HL-60/S4 treated with retinoic acid at 250 ng/mL for 4 days and 3 days (cell line): ENCODE data around the gene BPIFB6.
"Not testable (repeated sequence)": the region's sequence is repeated elsewhere in the genome, so short reads cannot be mapped to it uniquely, and the experiment has no call there.

Source experiments
- in situ Hi-C: fragments of 300-500 bp; cut with MboI; formaldehyde crosslinking; loops from 2 replicates; pipeline ENCODE4 v1.7.0; 2022; ENCODE audit warnings: low sequenced_read_pairs

The BPIFB6 gene

DNA sequence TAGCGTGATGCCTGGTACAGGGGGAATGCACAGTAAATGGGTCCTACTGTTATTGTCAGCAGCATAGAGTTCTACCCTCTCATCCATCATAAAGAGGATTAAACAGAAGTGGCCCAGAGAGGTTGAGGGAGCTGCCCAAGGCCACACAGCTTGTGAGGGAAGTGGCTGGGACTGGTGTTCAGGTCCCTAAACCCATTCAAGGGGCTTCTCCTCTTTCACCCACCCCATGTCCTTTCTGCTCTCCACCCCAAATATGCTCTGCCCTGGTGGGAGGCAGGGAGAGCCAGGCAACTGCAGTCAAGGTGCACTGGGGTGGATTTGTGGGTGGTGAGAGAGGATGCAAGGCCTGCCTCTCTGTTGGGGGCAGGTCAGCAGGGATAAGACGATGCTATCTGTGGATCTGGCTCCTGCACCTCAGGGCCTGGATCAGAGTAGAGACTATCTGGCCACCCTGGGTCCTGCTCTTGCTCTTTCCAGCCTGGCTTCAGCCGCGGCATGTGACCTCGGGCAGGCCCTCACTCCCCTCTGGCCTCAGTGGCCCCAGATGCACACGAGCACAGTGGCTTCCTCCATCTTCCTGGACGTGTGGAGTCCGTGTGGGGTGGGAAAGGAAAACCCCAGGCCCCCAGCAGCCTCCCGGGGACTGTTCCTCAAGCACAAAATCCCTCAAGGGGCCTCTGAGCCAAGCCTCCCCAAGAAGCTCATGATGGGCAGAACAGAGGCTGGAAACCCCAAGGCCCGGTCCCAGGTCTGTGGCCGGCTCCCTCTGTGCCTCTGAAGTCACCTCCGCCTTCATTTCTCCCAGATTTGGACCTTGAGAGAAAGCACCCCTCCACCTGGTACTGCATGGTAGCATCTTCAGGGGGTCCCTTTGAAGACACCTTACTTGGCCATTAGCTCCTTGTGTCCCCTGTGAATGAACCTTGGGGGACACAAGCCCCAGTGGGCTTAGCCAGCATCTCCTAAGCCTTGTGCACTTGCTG is 3.4 kb upstream of the BPIFB6 start:
- in situ Hi-C loops, result no loop called here

DNA sequence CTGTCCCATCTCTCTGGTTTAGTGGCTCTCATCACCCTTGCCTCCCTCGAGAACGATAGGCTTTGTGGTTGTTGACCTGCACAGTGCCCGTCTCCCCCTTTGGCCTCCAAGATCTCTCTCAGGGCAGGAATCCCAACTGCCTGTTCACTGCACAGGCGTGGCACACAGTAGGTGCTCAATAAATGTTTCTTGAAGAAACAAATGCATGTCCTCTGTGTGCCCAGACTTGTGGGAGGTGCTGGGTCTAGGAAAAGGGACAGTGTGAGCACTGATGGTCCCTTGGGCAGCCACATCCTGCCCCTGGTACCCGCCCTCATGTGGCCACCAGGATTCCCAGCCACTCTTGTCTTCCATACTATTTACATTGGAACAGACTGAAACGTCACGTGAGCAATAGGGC is 2.6 kb upstream of the BPIFB6 start:
- in situ Hi-C loops, result no loop called here

DNA sequence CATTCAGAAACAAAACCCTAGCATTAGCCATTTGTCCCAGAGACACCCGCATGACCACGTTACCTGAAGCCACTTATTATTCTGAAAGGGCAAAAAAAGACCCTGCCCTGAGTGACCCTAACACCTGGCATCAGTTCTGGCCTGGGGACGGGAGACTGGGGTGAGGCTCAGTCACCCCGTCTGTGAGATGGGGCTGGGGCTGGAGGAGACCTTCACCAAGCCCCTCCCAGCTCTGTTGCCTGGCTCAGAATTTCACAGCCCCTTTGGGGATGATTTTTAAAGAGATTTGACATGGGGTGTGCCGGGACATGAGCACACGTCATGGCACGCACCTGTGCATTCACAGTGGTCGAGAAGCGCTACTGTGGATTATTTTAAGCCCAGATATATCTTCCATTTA is 1.4 kb upstream of the BPIFB6 start:
- in situ Hi-C loops, result no loop called here

DNA sequence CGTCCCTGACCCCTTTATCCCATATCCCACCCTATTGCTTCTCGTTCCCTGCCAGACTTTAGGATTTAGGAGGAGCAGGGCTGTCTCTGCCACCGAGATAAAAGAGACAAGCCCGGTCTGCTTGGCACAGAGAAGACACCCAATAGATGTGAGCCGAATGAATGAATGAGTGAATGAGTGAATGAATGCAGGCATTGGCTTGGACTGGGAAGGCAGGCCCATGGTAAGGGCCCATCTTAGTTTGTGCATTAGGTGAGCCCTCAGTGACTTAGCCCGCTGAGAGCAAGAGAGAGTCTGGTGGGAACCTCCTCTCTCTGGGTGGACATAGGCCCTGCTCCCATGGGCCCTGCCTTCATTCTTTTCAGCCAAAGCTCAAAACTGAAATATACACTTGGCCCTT is 879 bp upstream of the BPIFB6 start:
- in situ Hi-C loops, result no loop called here

DNA sequence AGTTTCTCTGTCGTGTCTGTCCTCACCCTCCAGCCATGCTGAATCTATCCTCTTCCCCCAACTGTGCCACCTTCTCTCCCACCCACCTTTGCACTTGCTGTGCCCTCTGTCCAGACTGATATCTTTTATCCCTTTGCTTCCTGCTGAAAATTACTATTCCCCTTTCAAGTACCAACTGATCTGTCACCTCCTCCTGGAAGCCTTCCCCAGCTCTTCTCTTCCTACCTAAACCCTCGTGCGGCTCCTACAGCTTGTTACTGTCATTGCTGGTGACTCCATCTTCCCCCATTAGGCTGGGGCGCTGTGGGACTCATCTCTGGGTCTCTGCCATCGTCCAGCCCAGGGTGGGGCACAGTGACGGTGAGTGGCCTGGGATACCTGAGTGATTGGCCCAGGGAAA is 1.1 kb downstream of the BPIFB6 start:
- in situ Hi-C loops, result no loop called here

DNA sequence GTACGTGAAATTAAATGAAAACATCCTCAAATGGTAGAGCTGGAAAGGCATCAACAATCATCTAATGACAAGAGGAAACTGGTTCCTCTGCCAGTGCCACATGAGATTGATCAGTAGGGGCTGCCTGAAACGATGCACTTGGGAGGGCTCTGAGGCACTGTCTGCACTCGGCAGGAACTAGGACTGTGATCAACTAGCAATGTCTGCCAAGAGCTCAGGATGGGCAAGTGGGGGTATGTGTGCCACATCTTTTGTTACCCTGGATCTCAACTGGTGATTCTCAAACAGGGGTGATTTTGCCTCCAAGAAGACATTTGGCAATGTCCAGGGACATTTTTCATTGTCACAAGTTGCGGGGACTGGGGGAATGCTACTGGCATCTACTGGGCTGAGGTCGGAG is 1.9 kb downstream of the BPIFB6 start:
- in situ Hi-C loops, result no loop called here

DNA sequence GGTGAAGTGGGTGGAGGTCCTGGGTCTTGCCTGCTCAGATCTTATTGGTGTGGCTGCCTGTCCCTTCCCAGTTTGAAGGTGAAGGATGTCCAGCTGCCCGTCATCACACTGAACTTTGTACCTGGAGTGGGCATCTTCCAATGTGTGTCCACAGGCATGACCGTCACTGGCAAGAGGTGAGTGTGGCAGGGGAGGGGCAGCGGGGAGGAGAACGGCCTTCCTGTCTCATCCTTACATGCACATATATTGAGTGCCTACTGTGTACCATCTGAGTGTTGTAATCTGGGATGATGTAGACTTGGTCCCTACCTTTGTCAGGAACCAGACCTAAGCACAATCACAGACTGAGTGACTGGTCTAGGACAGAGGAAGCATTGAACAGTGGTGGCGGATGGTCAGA is 2.7 kb downstream of the BPIFB6 start:
- in situ Hi-C loops, result no loop called here

DNA sequence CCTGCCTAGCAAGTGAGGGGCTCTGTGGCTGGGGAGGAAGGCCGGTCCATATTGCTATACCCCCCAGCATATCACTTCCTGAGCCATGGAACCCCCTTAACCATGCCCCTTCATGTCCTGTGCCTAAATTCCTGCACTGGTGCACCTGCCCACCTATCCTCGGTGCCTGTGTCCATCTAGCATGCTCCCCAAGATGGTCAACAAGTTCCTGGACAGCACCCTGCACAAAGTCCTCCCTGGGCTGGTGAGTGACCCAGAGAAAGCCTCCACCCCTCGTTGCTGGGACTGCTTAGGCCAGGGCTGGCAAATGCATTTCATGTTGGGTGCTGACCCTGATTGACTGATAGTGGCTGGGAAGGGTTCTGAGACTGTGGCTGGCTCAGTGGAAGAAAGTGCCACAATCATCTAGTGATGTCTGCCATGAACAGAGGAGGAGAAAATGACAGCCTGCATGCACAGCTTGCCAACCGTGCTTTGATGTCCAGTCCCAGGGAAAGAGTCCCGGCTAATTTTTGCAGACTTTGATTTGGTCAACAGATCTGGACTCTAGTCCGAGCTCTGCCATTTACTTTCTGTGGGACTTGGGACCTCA is 3.5 kb downstream of the BPIFB6 start:
- in situ Hi-C loops, result no loop called here

DNA sequence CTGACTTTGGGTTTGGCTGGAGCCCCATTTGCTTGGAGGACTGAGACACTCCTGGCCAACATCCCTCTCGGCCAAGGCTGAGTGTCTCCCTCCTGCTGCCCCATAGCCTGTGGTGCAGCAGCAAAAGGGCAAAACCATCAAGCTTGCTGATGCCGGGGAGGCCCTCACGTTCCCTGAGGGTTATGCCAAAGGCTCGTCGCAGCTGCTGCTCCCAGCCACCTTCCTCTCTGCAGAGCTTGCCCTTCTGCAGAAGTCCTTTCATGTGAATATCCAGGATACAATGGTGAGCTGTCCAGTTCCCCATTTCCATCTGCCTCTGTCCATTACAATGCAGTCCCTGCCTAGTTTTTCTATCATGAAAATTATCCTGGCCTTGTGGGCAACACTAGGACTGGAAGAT is 6.0 kb downstream of the BPIFB6 start:
- in situ Hi-C loops, result no loop called here

DNA sequence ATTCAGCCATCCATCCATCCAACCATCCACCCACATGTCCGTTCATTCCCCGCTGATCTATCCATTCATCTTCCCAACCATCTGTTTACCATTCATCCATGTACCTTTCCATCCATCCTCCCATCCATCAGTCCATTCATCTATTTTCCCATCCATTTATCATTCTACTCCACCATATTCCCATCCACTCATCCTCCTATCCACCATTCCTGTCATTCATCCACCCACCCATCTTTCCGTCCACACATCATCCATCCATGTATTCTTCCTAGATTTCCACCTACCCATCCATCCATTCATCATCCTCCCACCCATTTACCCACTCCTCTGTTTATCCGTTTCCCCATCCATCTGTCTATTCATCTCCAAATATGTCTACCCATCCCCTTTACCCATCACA is 6.8 kb downstream of the BPIFB6 start:
- in situ Hi-C loops, result no loop called here

DNA sequence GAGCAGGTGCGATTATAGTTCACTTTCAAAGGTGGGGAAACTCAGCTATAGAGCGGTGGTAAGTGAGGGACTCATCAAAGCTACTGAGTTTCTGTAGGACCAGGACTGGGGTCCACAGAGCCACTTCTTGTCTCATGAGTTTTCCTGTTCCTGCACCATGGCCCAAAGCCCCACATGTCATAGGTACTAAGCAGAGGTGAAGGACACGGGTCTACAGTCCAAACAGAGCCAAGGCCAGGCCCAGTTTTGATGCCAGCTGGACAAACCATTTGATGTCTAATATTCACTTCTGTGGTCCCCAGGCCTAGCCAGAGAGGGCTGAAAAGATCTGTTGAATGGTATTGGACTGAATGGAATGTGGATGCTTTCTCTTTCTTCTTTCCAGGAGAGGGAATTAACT is 11.0 kb downstream of the BPIFB6 start:
- in situ Hi-C loops, result no loop called here

DNA sequence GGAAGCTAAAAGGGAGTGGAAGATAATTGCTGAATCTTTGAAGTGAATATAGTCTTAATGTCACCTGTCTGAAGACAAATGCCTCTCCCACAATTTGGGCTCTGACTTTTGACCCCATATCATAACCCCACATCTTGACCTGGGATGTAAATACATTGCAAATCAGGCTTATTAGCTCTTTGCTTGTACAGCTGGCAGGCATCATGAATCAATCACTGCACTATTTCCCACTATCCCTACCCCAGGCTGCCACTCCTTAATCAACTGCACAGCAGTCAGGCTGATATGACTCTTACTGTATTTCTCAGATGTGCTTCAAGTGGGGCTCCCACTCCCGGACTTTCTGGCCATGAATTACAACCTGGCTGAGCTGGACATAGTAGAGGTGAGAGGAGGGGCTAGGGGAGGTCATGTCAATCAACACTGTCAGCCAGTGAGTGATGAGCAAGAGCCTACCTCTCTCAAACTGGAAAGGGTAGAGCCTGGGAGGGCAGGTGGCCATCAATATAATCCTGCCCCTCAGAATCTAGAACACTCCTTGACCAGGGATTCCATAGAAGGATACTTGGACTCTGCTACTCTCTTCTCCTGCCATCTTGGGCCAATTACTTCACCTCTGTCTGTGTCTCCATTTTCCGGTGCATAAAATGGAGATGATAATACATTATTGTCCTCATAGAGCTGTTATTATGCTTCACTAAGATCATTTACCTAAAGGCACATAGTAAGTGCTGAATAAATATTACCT is 11.7 kb downstream of the BPIFB6 start:
- in situ Hi-C loops, result no loop called here

DNA sequence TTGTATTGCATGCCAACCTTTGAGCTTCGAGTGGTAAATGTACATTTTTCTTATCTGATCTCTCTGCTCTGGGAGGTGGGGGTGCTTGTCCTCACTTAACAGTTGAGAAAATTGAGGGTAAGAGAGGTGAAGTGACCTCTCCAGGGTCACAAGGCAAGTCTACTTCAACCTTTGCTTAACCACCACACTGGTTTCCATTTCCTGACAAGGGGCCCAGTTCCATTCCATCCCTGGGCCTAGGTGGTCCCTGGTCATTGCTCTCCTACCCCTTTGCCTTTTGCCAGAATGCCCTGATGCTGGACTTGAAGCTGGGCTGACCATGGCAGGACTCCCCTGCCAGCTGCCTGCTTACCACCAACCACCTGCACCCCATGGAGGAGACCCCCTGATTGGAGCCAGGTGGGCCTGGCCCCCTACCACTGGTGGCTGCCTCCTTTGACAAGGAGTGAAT is 12.3 kb downstream of the BPIFB6 start:
- in situ Hi-C loops, result no loop called here

DNA sequence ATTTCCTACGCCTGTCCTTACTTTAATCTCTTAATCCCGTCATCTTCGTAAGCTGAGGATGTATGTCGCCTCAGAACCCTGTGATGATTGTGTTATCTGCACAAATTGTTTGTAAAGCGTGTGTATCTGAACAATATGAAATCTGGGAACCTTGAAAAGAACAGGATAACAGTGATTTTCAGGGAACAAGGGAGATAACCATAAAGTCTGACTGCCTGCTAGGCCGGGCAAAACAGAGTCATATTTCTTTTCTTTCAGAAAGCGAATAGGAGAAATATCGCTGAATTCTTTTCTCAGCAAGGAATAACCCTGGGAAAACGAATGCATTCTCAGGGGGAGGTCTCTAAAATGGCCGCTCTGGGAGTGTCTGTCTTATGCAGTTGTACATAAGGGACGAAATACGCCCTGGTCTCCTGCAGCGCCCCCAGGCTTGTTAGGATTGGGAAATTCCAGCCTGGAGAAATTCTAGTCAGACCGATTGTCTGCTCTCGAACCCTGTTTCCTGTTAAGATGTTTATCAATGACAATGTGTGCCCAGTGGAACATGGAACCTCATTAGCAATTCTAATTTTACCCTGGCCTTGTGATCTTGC is 13.8 kb downstream of the BPIFB6 start:
- in situ Hi-C loops, result not testable (repeated sequence)

DNA sequence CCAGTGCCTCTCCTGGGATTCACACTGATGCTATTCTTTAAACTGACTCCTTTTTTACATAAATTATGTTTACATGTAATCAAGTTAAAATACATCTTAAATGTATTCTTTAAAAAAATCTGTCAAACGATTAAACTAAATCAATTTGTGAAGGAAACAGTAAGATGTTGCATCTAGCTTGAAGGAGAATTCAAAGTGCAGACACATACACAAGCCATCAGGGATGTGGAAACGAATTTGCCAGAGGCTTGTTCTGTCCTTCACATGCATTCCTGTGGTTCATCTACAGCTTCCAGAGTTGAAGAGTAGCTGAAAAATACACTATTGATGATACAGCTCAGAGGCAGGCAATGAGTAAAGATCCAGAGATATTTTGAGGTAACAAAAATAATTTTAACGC is 15.0 kb downstream of the BPIFB6 start:
- in situ Hi-C loops, result no loop called here

DNA sequence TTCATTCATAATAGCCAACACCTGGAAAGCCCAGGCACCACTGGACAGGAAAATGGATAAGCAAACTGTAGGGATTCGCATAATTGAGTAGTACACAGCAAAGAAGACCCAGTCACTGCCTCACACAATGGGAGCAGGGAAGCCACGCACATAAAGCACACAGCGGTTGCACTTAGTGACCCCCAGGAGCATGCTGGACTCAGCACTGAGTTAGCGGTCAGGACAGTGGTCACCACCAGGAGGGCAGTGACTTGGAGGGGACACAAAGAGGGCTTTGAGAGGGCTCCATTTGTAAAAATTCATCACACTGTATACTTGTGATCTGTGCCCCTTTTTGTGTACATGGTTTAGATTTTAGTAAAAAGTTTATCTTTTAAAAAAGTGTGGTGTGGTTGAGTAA is 19.9 kb downstream of the BPIFB6 start:
- in situ Hi-C loops, result no loop called here

DNA sequence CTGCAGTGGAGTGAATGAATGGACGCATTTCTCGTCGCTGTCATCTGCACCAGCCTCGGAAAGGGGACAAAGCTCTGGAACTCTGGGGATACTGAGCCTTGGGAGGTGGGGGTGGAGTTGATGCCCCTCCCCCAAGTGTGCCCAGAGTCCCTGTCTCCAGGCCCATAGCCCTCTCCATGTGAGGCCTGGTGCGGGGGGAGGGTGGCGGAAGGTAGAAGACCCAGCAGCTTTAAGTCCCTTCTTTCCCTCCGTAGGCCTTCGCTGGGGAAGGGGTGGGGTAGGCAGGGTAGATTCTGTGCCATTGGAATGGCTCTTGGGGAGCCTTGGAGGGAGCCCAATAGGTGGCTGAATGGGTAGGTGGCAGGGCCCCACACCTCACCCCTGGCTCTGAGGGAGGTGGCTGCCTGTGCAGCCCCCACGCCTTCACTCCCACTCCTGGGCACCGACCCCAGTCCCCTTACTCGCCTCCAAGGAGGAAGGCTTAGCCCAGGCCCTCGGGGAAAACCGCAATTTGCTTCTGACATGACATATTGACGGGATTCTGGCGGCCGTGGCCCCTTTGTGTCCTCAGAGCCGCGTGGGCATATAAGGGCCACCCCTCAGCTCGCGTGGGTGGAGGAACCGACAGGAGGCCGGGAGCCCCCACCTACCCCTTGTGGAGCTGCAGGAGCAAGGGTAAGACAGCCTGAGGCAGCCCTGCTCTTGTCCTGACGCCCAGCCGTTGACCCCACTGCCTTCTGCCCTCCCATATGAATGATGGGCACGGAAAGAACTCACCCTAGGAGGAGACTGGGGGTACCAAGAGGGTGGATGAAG is 22.1 kb downstream of the BPIFB6 start, which contains the start of gene BPIFB3:
TSS of gene BPIFB3 (plus strand) at position 613 of the 816 bp plus-strand sequence. CDS start 1,533 bp downstream, outside the sequence.
- in situ Hi-C loops, result no loop called here

DNA sequence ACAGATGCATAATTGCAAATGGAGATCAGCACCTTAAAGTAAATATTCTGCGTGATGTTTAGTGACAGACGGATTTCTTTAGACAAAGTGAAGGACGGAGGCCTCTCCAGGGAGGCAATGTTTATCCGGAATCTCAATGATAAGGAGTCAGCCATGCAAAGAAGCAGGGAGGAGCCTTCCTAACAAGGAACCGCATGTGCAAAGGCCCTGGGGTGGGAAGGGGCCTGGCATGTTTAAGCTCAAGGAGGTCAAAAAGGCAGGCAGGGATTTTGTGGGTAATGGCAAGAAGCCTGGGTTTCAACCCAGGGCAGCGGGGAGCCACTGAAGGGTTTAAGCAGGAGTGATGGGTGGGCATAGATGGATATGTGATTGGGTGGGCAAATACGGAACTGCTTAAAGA is 22.9 kb downstream of the BPIFB6 start:
- in situ Hi-C loops, result no loop called here

DNA sequence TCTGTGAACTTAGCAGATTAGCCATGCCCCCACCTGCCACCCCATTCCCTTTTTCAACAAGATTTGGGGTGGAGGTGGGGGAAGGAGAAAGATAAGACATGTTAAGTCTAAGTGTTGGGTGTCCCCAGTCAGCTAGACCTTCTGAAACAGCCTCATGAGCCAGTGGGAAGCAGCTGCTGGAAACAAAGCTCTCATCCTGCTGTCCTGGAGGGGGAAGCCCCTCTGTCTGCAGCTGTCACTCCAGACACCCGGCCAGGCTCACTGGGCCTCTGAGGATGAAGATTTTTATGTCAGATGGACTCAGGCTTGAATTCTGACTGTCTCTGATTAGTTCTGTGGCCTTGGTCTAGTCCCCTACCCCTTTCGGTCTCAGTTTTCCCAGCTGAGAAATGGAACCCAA is 23.3 kb downstream of the BPIFB6 start:
- in situ Hi-C loops, result no loop called here

DNA sequence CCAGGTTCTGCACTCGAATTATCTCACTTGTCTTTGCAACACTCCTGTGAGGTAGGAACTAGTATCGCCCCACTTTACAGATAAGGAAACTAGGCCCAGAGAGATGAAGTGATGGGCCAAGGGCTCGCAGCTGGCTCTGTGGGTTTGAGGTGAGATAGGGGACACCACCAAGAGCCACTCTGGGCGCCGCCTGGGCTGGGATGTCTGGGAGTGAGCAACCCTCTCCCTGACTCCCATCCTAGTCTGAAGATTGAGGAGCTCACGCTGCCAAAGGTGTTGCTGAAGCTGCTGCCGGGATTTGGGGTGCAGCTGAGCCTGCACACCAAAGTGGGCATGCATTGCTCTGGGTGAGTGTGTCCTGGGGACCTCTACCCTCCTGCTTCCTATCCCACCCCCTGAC is 27.7 kb downstream of the BPIFB6 start:
- in situ Hi-C loops, result no loop called here
